Caki2 (cell line): ENCODE results near the gene TMEM87B. TPM values are rescaled to one million over a fixed set of nuclear protein-coding genes. Genes with fewer than 3 reads are reported as not detected.

Experiments
- total RNA-seq: library from RNA; depleted of rRNA; stranded (reverse); fragments of >200 nt; shearing (Covaris generic); gene quantifications from 2 replicates; pipeline ENCODE4 v1.2.3, GENCODE V29; 2014; ENCODE audit warnings: low replicate concordance; rRNA removed

The TMEM87B gene
- total RNA-seq, 1 experiment from 2014 or later: 20.7 TPM

Other genes starting within 250 kb of the TMEM87B start
- gene ANAPC1, start 171.1 kb upstream of the TMEM87B start, total RNA-seq: 48.3 and 49.1 TPM in 2 replicates
- gene MERTK, start 156.7 kb upstream of the TMEM87B start, total RNA-seq: 1.4 and 9.3 TPM in 2 replicates
- gene FBLN7, start 83.1 kb downstream of the TMEM87B start, total RNA-seq: 8.1 and 13.6 TPM in 2 replicates
- 4.0 and 6.3 TPM in 2 replicates for gene ZC3H8, start 199.8 kb downstream of the TMEM87B start, total RNA-seq
- gene ZC3H6, start 220.3 kb downstream of the TMEM87B start, total RNA-seq: 0.70 and 8.6 TPM in 2 replicates